ENCODE measurements around the gene COPS3.

The COPS3 gene

DNA sequence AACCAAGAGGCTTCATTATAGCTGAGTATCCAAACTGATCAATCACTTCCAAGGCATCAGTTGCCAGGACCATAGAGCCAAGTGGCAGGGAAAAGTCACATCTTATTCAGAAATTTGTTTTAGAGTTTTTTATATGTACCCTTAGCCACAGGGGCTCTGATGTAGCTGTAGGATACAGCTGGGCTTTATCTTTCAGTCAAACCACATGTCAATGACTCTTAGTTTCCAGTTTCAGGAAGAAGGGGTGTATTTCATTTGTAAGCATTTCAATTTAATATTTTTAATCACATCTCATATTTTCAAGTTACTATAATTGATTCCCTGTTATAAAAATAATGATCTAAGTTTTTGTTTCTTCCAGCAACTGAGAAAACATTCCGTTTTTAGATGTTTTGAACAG lies 41.2 kb downstream of the COPS3 start:
- DNase-seq: no peak

DNA sequence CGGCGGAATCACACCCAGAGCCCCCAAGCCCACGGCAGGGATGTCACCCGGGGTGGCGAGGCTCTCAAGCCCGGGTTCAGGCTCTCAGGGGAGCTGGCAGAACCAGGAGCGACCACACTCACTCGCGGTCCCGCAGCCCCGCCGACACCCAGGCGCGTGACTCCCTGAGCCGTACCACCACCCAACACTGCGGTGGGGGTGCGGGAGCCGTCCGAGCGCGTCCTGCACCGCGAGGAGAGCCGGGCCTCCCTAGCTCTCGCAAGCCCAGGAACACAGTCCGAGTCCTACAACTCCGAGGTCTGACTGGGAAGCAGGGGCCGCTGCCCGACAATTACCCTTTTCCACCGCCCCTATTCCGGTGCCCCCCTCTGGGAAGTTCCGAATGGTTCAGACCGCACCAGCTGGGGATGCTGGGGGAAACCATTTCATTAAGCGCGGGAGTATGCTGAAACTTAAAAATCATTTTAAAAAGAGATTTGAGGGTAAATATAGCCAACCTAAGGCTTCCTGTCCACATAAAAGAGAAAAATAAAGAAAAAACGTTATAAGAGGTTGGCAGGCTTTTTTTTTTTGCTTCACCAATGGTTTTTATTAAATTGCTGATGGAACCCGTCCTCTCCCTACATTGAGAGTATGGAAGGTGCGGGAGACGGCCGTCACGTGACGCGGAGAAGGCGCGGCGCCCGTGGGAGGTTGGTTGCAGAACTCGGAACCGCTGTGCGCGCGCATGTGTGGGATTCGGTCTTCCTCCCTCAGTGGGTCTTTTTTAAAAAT lies 43.8 kb downstream of the COPS3 start, which contains the start of gene FLCN:
Gene FLCN (minus strand): TSS at position 143 of the 774 bp plus-strand sequence. CDS start 9,031 bp downstream, outside the sequence.
- DNase-seq: peak; percentile 91

DNA sequence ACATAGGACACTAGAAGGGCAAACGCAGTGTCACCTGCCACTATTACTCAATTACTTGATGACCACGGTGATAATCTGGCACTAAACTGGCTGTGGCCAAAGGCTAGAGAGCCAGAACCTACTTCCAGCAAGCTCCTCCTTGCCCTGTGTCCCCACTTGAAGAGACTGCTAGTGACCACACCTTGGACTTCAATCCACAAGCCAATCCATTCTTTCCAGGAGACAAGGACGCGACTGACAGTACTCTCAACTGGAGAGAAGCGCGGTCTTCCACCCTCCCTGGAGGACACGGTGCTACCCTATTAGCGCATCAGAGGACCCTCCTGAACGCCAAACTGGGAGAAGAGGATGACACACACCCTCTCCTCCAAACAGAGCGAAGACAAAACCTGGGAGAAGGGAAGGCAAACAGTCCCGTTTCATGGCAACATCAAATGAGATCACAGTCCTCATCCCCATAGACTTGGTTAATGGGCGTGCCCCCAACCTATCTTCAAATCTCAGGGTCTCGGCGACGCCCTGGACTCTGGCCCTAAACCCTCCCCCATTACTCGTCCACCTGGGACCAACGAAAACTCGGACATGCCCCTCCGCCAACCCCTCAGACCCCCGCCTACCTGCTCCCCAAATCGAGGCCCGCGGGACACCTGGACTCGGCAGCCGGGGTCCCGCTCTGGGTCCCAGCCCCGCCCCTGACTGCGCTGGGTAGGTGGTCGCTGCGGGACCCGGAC lies 44.6 kb downstream of the COPS3 start:
- peak; percentile 50 for DNase-seq

DNA sequence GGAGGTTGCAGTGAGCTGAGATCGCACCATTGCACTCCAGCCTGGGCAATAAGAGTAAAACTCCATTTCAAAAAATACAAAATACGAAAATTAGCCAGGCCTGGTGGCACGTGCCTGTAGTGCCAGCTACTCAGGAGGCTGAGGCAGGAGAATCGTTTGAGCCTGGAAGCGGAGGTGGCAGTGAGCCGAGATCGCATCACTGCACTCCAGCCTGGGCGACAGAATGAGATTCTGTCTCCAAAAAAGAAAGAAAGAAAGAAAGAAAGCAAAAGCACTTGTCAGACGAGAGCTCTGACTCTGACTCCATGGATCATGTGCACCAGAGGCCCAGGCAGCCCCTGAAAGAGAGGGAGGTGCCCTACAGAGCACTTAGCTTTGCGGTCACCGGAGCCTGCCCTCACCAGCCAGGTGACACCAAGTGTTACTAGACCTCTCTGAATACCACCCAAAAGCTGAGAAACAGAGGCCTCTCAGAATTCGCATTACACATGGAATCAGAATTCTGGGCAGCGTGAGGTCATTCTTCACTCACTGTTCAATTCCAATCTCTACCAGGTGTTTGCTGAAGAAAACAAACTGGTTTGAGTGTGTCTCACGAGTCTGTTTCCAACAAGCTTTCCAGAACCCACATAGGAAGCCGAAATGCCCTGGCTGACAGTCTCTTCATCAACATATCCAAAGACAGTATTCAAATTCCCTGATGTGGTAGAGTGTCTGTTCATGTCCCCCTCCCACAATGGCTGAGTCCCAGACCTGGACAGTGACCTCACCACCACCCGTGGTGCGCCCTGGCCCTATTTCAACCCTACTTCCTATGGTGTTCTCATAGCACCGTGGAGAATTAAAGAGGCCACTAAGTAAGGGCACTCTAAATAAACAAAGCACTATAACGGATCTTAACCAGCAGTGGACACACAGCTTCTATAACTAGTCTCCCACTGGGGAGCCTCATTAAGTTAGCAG lies 45.6 kb downstream of the COPS3 start:
- no peak for DNase-seq

DNA sequence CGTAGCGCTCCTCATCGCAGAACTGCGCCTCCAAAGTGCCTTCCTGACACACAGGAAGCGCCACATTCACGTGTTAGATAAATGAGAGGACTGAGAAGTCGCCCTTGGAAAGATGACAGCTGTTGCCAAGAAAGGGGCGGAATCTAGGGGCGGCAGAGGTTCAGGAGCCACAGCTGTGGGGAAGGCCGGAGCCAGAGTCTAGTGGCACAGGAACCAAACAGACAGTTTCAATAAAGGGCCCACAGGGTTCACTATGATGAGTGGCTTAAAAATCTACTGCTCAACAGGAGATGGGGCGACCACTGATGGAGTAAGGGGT lies 48.8 kb downstream of the COPS3 start:
- no peak for DNase-seq

DNA sequence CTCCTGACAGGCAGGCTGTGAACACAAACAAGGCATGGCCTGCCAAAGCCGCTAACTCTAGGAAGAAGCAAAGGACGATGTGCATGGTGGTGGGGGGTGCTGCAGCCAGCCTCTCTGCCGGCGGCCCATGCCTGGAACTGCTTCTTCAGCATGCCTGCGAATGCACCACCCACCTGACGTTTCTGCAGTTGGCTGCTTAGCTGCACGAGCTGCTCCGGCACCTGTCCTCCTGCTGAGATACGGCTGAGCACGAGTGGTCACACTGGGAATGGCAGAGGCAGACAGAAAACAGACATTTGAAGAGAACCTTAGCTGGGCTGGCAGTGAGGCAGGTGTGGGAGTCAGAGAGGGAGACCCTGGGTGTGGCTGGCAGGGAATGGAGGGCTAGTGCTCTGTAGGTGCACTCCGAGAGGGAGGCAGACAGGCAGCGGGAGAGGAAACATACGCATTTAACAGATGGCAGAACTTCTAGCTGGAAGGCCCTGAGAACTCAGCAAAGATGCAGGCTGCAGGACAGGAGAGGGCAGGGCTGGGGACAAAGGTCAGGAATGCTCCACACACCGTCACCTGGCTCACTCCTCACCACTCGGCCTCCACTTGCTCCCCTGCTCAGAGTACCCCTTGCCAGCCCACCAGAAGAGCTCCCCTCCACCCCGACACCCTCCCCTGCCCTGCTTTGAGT lies 49.3 kb downstream of the COPS3 start:
- no peak for DNase-seq

DNA sequence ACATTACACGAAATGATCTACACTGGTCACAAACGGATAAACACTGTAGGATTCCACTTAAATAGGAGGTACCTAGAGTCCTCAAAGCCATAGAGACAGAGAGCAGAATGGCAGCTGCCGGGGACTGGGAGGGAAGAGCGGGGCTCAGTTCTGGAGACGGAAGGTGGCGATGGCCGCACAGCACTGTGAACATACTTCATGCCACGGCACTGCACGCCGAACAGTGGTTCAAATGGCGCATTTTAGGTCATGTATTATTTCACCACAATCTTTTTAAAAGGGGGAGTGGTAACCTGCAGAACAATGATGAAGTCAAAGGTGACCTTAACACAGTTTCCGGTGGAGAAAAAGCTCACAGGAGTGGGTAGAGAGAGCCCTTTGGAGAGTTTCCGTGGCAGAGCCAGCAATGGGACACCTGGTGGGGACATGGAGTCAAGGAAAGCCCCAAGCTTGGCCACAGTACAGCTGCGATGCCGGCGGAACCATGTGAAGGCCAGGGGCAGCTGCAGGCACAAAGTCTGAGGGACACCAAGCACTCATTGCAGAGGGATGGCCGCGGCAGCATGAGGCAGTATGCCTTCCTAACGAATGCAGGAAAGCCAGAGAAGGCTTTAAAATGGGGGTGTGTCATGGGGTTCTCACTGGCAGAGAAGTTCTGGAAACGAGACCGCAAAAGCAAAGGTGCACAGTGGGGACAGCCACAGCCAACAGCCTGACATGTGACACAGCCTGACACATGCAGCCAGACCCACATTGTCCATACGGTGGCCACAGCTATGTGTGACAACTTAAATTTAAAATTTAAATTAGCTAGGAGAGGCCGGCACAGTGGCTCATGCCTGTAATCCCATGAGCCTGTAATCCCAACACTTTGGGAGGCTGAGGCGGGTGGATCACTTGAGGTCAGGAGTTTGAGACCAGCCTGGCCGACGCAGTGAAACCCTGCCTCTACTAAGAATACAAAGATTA lies 51.3 kb downstream of the COPS3 start:
- DNase-seq: no peak

DNA sequence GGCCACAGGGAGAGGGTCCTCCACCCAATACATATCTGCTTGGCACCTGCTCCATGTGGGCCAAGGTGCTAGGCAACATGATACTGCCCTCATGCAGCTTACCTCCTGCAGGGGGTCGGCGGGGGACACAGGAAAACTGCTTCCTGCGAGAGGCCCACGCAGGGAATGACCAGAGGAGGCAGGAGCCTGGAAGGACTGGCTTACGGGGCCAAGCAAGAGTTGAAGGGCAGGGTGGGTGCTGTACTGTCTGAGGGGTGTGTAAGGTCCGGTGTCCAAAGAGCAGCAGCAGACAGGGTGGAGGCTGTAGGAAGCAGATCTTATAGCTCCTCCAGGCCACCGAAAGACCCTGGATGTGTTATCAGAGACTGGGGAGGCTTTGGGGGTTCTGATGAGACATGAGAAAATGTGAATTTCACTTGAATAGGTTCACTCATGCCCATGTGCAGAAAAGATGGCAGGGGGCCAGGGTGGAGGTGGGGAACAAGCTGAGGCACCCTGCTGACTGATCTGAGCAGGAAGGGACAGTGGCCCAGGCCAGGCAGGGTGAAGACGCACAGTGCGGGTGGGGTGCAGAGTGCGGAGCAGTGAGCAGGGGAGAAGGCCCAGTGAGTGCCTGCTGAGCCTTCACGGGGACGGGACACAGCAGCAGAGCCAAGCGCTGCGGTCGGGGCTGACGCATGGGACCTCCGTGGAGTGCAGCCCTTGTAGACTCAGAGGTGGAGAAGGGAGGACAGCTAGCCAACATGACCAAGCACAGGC lies 52.3 kb downstream of the COPS3 start:
- DNase-seq: no peak

DNA sequence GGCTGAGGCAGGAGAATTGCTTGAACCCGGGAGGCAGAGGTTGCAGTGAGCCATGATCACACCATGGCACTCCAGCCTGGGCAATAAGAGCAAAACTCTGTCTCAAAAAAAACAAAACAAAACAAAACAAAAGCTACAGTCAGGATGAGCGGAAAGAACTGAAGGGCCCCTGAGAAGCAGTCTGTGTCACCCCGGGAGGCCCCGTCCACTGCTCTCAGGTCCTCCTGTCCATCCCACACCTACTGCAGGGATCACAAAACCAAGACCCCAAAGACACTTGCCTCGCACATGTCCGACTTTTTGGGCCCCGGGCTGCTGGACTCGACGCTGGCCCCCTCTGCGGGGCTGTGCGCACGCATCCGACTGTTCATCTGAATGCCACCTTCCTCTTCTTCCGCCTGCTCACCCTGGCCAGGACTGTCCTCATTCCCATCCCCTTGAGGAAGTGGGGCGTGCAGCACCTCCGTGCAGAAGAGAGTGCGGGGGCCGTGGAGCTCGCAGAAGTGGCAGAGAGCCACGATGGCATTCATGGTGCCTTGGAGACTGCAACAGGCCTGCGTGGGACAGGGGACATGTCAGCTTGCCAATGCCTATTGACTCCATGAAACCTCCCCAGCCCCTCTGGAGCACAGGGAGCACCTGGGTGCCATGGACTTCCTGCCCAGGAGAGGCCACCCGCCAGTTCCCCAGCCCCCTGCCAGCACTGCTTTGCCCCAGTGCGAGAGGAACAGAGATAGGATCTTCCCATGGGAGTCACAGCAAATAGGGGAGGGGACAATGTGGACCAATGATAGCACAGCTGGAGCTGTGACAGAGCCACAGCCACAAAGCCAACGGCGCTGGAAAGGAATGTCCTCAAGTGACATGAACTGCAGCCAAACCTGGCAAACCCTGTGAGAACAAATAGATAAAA lies 53.2 kb downstream of the COPS3 start:
- DNase-seq: no peak

DNA sequence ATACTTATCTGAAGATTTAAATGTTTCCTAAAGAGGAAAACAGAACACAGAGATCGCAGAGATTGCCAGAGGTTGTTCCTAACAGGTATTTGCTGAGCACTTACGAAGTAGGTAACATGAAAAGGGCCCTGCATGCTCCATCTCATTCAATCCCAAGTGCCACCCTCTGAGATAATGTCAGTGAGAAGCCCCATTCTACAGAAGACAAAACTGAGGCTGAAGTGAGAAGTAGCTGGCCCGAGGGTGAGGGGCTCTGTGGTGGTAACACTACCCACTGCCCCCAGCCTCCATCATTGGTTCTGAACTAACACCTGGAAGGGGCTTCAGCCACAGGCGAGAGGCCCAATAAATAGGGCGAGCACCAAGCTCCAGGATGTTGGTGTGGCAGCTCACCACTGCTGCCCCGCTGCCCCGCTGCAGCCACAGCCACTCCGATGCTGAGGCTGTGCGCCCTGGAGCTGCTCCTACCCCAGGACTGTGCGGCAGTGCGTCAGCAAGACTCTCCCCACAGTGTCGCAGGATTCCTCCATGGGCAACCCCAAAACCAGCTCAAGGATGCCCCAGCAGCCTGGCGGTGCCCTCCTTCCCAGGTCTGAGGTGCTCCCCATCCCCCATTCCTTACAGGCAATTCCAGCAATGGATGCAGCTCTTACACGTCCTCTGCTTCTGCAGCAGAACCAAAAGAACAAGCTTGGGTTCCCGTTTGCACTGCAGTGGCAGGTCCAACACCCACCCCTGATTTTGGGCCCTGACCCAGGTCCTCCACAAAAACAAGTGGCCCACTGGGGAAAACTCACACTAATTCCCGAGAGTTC lies 54.4 kb downstream of the COPS3 start:
- no peak for DNase-seq

DNA sequence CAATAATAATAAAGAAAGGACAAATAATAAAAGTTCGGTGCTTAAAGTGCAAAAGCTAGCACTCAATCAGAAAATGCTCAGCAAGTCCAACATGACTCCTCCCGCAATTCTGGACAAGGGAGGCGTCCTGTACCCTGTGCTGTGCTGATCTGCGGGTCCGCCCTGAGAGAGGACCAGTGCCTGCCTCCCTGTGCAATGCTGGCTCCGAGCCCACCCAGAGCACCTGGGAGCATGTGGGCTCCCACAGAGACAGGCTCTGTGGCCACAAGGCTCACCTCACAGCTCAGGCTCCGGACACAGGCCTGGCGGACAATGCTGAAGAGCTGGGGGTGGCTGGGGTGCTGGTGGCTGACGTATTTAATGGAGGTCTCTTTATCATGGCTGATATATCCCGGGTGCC lies 55.1 kb downstream of the COPS3 start:
- DNase-seq: no peak

DNA sequence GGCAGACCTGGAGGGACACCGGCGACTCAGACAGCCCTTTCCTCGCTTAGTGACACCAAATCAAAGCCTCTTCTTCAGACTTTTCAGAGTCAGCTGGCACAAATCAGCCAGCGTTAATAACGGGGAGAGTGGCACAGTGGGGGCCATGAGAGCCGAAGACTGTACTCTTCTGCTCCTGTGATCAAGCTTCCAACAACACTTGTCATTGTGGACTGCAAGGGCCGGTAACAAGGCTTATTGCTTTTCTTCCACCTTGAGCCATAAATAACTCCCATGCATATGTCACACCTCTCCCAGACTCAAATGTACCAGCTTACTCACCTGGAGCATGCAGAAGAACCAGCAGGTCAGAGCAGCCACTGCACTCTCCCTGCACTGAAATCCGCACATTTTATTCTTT lies 56.9 kb downstream of the COPS3 start:
- DNase-seq: no peak

DNA sequence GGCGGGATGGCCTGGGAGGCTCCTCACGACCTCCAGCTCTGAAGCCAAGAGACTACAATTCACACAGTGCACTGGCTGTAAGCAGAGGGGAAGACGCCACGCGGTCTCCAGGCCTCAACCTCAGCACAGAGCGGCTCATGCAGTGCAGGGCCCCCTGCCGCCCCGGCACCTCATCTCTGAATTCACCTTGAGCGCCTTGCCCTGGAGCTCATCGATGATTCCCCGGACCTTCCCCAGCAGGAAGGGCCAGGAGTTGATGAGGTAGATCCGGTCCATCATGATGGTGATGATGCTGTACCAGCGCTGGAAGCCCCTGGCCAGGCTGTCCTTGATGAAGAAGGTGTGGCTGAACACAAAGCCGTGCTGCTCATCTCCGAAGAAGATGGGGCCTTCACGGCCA lies 57.3 kb downstream of the COPS3 start:
- DNase-seq: no peak

DNA sequence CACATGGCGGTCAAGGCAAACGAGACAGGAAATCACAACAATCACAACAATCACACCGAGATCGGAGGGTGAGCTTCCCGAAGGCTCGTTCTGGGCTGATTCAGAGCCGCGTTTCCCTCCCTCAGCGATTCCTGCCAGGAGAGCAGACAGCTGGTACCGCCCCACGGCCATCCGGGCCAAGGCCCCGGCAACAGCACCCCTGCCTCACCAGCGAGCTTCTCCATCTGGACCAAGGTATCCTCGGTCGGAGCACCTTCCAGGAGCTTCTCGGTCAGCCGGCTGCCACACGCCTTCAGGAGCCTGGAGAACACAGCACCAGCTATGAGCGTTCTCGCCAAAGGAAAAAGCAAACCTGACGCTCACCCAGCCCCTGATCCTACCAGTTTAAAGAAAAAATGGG lies 59.7 kb downstream of the COPS3 start:
- no peak for DNase-seq

DNA sequence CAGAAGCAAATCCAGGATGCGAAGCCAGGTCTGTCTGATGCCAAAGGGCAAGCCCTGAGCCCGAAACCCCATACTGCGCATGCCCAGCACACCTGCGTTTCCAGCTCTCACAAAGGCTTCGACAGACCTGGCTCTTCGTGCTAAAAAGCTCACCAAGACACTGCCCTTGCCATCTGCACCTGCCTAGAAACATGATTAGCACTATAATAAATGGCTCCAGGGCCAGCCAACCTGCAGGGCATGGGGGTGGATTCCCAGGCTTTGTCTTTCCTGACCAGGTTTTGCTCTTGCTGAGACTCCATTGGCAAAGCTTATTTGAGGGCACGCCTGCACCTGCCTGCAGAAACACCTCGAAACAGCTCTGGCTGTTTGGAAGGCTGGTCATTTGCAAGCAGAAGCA lies 60.5 kb downstream of the COPS3 start:
- DNase-seq: no peak

DNA sequence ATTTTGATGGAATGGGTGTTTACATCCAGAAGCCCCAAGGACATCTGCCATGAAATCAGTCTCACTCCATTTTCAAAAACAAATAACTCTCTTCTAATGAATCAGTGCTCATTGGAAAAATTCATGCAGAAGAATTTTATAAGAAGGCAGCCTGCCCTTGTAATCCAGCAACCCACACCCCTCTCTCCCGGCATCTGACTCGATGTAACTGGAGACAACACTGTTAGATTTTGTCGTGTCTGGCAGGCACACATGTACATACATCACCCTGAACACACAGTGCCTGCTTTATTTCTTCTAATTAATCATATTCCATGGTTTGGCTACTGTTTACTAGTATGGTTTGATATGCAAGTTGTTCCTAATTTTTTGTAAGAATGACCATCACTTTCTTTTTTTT lies 63.1 kb downstream of the COPS3 start:
- DNase-seq: no peak

DNA sequence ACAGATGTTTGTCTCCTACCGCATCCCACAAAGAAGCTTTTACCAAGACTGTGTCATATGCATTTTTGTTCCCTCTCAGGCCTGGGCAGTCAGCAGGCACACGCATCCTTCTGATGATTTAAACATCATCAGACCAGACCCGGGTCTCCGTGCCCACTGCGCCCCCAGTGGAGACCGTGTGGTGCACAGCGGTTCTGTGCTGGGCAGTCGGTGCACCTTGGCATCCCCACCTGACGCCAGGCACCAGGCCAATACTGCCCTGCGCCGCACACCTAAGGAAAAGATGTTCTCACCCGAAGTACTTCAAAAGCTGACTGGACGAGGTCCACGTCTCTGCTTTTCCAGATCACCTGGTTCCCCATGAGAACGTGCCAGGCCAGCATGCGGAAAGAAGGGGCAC lies 64.3 kb downstream of the COPS3 start:
- DNase-seq: no peak

DNA sequence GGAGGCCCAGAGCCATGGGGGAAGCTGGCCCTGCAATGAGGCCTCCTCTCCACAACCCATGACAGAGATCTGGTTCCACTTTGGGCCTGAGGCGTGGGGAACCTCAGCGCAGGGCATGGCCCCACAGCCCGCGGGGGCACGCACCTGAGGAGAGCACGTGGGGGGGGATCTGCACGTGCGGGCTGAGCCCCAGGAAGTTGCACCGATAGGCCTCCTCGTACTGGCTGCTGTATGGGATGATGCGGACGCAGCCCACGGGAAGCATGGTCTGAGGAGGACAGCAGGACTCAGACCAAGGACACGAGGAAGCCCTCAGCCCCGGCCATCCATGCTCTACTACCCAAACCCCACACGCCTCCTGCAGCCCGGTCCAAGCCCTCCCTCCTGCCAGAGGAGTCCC lies 64.8 kb downstream of the COPS3 start:
- no peak for DNase-seq

DNA sequence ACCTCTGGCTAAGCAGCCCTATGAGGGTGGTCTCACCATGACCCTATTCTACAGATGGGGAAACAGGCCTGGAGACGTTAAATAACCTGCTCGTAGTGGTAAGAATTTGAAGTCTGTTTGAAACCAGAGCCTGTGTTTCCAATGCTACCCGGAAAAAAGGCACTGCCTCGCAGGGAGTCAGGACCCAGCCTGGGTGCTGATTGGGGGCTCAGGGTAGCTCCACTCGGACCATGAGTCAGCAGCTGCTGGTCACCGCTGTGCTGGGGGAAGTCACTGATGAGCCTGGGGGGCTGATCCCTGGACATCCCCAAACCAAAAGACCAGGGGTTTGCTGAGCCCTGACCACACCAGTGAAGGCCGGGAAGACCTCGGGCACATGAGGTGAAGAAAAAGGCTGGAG lies 65.5 kb downstream of the COPS3 start:
- DNase-seq: no peak

All from NCI-H748 treated with DMSO at 0.1 percent for 48 hours (cell line).